GM19455 (cell line): ENCODE data around the gene ZNF502.
"Not testable (repeated sequence)": the region's sequence is repeated elsewhere in the genome, so short reads cannot be mapped to it uniquely, and the experiment has no call there.

ENCODE experiments used
- ATAC-seq: cut with Tn5 transposase; IDR thresholded peaks from one replicate; pipeline ENCODE4 v1.9.1; 2021; ENCODE audit not compliant: unreplicated experiment

ZNF502 gene

GRCh38 chr3:44712455-44713075, at the start of gene ZNF502:
Gene ZNF502, plus strand, starts transcription at chr3:44712660. Its CDS starts 7,602 bp downstream, at chr3:44720262.
- no peak for ATAC-seq

- ATAC-seq: no peak
Observed at GRCh38 chr3:44665173-44665572, 47.3 kb upstream of the ZNF502 start.

- ATAC-seq: no peak
Observed at GRCh38 chr3:44666346-44666745, 46.1 kb upstream of the ZNF502 start.

- no peak for ATAC-seq
Observed at GRCh38 chr3:44669760-44670159, 42.7 kb upstream of the ZNF502 start.

GRCh38 chr3:44673466-44673865, 39.0 kb upstream of the ZNF502 start:
- not testable (repeated sequence) for ATAC-seq

GRCh38 chr3:44674211-44674610, 38.2 kb upstream of the ZNF502 start:
- ATAC-seq: no peak

- ATAC-seq: no peak
Observed at GRCh38 chr3:44678480-44679116, 33.9 kb upstream of the ZNF502 start.

GRCh38 chr3:44680921-44681455, 31.5 kb upstream of the ZNF502 start:
- ATAC-seq: no peak

GRCh38 chr3:44682182-44682896, 30.1 kb upstream of the ZNF502 start:
- no peak for ATAC-seq

- peak; percentile 57 for ATAC-seq
Observed at GRCh38 chr3:44685128-44685800, 27.2 kb upstream of the ZNF502 start.

GRCh38 chr3:44687898-44688297, 24.6 kb upstream of the ZNF502 start:
- no peak for ATAC-seq

GRCh38 chr3:44721231-44722102, 9.0 kb downstream of the ZNF502 start:
- ATAC-seq: no peak

- ATAC-seq: no peak
Observed at GRCh38 chr3:44722103-44722401, 9.6 kb downstream of the ZNF502 start.

- no peak for ATAC-seq
Observed at GRCh38 chr3:44729384-44729910, 17.0 kb downstream of the ZNF502 start, which contains the start of gene ZNF501. Gene ZNF501, plus strand, starts transcription at chr3:44729635. Its CDS starts 4,787 bp downstream, at chr3:44734422.

- no peak for ATAC-seq
Observed at GRCh38 chr3:44734646-44735168, 22.2 kb downstream of the ZNF502 start.

- no peak for ATAC-seq
Observed at GRCh38 chr3:44761101-44761423, 48.6 kb downstream of the ZNF502 start.

GRCh38 chr3:44761424-44762169, 49.1 kb downstream of the ZNF502 start, which contains the start of the genes KIAA1143 and KIF15:
Gene KIAA1143, minus strand, starts transcription at chr3:44761619. Its CDS starts 17 bp downstream, at chr3:44761602.
Gene KIF15, plus strand, starts transcription at chr3:44761794. Its CDS starts 72 bp downstream, at chr3:44761866.
- peak; percentile 90 for ATAC-seq

- ATAC-seq: peak; percentile 18
Observed at GRCh38 chr3:44762170-44762677, 49.8 kb downstream of the ZNF502 start.

GRCh38 chr3:44762690-44763089, 50.2 kb downstream of the ZNF502 start:
- ATAC-seq: no peak
